Measurements from ENCODE around the gene AP3B1. TPM values are rescaled to one million over a fixed set of nuclear protein-coding genes. Genes with fewer than 3 reads are reported as not detected.
A peak's percentile ranks its signal among the peaks of the same experiment; 100 is the strongest.

Gene AP3B1
- polyA plus RNA-seq (ENCODE audit: insufficient read length) = 76.2 TPM
- long read RNA-seq, donor 1, partial matches to known transcripts = 5 of 11 reads
- long read RNA-seq, donor 1, other reads (novel, unspliced or antisense) = 0 of 11 reads
- long read RNA-seq, donor 2, full-length matches to known transcripts = 3 of 9 reads
- long read RNA-seq, donor 2, partial matches to known transcripts = 6 of 9 reads
- long read RNA-seq, donor 2, other reads (novel, unspliced or antisense) = 0 of 9 reads
- long read RNA-seq, donor 3, full-length matches to known transcripts = 2 of 2 reads
- long read RNA-seq, donor 3, partial matches to known transcripts = 0 of 2 reads
- long read RNA-seq, donor 3, other reads (novel, unspliced or antisense) = 0 of 2 reads
- long read RNA-seq, donor 4, partial matches to known transcripts = 0 of 2 reads
- long read RNA-seq, donor 4, other reads (novel, unspliced or antisense) = 0 of 2 reads
- long read RNA-seq, donor 5, full-length matches to known transcripts = 5 of 5 reads
- long read RNA-seq, donor 5, partial matches to known transcripts = 0 of 5 reads
- long read RNA-seq, donor 5, other reads (novel, unspliced or antisense) = 0 of 5 reads
- long read RNA-seq, donor 6, partial matches to known transcripts = 5 of 7 reads
- long read RNA-seq, donor 6, other reads (novel, unspliced or antisense) = 0 of 7 reads
- long read RNA-seq, donor 7, partial matches to known transcripts = 7 of 10 reads
- long read RNA-seq, donor 7, other reads (novel, unspliced or antisense) = 0 of 10 reads
- long read RNA-seq, donor 8, full-length matches to known transcripts = 1 of 1 reads
- long read RNA-seq, donor 8, partial matches to known transcripts = 0 of 1 reads
- long read RNA-seq, donor 8, other reads (novel, unspliced or antisense) = 0 of 1 reads

GRCh38 chr5:78294248-78295034 lies at the start of gene AP3B1:
TSS of gene AP3B1 (minus strand) at chr5:78294698. CDS start at chr5:78294579, 119 bp downstream.
- peak; percentile 98 for DNase-seq

DNA sequence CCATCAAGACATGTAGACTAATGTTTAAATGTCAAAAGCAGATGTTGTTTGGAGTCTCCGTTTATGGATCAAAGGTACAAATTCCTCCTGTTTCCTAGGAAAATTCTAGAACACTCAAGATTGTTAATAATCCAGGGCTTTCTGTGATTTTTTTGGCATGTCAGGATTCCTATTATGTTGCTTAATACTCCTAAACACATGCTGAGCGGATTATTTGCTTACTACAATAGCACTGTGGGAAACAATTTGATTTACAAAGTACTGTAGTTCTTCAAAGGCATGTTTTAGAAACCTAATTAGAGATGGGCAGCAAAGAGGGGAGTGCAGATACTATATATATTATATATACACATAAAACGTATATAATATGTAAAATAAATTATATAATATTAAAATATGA lies 46.9 kb upstream of the AP3B1 start:
- no peak for DNase-seq

GRCh38 chr5:78339617-78340436 lies 45.3 kb upstream of the AP3B1 start:
- DNase-seq = no peak

- DNase-seq = no peak
These were observed 42.2 kb upstream of the AP3B1 start for GRCh38 chr5:78336698-78337097.

DNA sequence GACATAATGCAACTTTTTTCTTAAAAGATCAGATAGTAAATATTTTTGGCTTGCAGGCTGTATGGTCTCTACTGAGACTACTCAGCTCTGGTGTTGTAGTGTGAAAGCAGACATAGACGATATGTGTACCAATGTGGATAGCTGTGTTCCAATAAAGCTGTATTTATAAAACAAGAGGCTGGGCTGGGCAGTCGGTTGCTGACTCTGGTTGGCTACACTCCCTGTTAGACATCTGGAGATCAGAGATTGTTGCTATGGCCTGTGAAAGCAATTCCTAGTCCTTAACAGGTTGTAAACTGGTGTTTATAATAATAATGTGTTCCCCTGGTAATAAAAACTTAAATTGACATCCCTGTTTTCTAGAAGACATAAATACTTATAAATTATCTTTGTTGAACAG lies 41.5 kb upstream of the AP3B1 start:
- DNase-seq = no peak

GRCh38 chr5:78334811-78335210 lies 40.3 kb upstream of the AP3B1 start:
- DNase-seq = no peak

GRCh38 chr5:78331523-78332080 lies 37.1 kb upstream of the AP3B1 start:
- DNase-seq = no peak

- no peak for DNase-seq
These were observed 34.2 kb upstream of the AP3B1 start for GRCh38 chr5:78328585-78329173.

DNA sequence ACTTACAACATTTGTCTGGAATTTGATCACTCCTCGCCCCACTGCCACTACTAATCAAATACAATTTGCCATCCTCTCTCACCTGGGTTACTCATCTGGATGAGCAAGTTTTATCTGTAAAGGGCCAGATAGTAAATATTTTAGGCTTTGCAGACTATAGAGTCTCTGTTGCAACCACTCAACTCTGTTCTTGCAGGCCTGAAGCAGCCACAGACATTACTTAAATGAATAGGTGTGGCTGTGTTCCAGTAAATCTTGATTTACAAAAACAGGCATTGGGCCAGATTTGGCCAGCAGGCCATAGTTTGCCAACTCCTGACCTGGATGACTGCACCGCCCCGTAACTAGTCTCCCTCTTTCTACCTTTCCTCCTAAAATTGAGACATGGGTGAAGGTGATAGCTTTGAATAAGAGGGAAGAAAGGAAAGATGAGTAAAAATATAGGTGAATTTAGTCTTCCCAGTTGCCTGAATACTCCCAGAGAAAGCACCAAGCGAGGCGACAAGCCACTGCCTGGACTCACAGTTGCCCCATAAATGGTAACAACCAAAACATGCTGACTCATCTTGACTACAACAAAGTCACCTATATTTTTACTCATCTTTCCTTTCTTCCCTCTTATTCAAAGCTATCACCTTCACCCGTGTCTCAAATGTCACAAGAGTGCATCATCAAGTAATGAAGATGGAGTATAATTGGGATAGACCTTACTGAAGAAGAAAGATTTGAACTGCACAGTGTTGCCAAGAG lies 33.4 kb upstream of the AP3B1 start:
- no peak for DNase-seq

GRCh38 chr5:78326930-78327329 lies 32.4 kb upstream of the AP3B1 start:
- DNase-seq = no peak

DNA sequence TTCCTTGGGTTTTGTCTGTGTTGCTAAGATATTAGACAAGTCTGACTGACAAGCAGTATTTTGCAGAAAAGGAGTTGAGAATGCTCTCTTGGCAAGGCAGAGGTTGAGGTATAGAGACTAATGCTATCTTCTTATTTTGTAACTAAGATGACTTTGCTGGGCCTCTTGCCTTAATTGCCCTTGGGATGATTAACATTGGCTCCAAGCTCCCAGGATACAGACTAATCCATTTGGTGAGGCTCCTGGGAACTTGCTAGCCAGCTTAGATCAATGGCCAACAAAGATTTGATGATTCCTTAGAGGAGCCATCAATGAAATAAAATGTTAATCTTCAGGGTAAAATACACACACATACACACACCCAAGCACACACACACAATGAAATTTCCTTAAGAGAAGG lies 28.7 kb upstream of the AP3B1 start:
- DNase-seq = no peak

GRCh38 chr5:78320401-78320800 lies 25.9 kb upstream of the AP3B1 start:
- DNase-seq = peak; percentile 27

GRCh38 chr5:78318337-78318736 lies 23.8 kb upstream of the AP3B1 start:
- no peak for DNase-seq

- no peak for DNase-seq
These were observed 23.0 kb upstream of the AP3B1 start for GRCh38 chr5:78317515-78317914.

DNA sequence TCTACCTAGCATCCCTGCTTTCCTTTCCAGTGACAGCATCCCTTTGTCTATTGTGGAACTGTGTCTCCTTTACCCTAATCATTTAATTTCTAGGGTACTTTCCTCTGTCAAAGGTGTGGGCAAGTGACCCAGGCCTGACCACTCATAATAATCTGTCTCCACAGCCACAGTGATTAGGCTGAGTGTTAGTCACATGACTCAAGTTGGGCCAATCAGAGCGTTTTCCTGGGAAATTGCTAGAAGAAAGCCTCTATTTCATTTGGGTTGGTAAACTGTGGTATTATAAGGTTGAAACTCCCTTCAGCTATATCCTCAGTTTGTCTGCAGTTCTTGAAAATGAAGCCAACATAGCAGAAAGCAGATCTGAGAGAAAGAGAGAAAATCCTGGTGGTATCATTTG lies 14.2 kb upstream of the AP3B1 start:
- no peak for DNase-seq

DNA sequence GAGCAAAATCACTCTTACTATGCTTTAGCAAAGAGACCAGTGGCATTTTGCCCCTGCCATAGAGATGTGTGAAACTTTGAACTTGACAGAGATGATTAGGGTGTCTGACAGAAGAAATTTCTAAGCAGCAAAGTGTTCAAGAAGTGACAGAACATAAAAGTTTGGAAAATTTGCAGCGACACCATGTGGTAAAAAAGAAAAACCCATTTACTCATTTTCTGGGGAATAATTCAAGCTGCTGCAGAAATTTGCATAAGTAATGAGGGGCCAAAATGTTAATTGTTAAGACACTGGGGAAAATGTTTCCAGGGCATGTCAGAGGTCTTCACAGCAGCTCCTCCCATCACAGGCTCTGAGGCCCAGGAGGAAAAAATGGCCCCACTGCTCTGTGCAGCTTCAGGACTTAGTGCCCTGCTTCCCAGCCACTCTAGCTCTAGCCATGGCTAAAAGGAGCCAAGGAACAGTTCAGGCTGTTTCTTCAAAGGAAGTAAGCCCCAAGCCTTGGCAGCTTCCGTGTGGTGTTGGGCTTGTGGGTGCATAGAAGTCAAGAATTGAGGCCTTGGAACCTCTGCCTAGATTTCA lies 6.1 kb upstream of the AP3B1 start:
- DNase-seq = no peak

DNA sequence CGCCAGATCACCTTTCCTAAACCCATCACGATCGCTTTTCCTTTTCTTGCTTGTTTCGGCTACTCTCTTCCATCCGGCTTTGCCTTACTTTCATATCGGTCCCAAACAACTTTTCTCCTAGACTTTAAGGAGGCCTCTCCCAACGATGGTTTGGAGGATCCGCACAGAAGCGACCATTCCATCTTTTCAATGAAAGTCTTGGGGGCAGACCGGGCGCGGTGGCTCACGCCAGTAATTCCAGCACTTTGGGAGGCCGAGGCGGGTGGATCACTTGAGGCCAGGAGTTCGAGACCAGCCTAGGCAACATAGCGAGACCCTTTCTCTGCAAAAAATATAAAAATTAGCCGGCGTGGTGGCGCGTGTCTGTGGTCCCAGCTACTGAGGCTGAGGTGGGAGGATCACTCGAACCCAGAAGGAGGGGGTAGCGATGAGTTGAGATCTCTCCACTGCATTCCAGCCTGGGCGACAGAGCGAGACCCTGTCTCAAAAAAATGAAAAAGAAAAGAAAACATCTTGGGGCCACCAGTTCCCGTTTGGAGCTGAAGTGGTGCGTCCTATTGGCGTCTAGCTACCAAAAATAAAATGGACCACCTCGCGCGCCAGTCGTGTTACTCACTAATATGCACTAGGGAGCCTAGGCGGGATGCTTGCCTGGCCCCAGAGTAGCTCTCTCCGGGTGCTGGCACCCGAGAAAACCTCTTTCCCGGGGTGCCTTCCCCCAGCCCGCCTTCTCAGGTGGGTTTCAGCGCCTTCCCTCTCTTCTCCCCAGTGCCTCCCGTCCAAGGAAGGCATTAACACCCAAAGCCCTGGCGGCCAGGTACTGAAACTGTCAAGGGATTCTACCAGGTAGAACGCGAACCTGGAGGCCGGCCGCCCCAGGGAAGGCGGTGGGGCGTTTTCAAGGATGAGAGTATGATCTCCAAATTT lies 800 bp upstream of the AP3B1 start:
- DNase-seq = peak; percentile 22

DNA sequence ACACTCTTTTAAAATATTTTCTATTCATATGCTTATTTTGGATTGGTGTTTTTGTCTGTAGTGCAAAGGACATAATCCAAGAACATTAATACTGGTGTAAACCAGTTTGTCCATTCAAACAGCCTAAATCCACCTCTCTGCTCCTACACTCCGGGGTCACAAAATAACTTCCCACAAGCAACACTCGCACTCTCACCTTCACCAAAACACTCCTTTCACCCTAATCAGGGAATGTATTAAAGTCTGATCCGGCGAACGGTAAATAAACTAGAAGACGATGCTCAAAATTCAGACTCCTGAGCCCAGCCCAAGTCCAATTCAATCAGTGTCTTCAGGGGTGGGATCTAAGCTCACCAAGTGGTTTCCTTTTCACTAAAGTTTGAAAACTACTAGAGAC lies 649 bp downstream of the AP3B1 start:
- peak; percentile 31 for DNase-seq
